Esophagus squamous epithelium (tissue), 5 donors: Measurements from ENCODE around the gene ACAN. TPM values are rescaled to one million over a fixed set of nuclear protein-coding genes. Genes with fewer than 3 reads are reported as not detected.

ENCODE experiments used
- DNase-seq: peaks from one replicate; lab custom pipeline; 2025; lab: John Stamatoyannopoulos, UW
- H3K27ac ChIP-seq, 4 donors: fragments of 200-600 bp; sonication (generic); one replicate each; pipeline ENCODE4 v1.5.1; 2016 to 2019; ENCODE audit warnings: mild to moderate bottlenecking in 1 of 4
- H3K27me3 ChIP-seq, 4 donors: fragments of 200-600 bp; sonication (generic); 1 replicate in 3 of 4; 2 replicates in 1 of 4; pipeline versions ENCODE4 v1.5.1 to v1.6.0; 2017 to 2021; ENCODE audit warnings: antibody characterized with exemption in 1 of 4
- H3K36me3 ChIP-seq, 3 donors: fragments of 200-600 bp; sonication (generic); one replicate each; pipeline ENCODE4 v1.5.1; 2016 to 2019
- H3K4me1 ChIP-seq, 3 donors: fragments of 200-600 bp; sonication (generic); one replicate each; pipeline ENCODE4 v1.5.1; 2017 to 2019
- H3K4me3 ChIP-seq, 4 donors: fragments of 200-600 bp; sonication (generic); 1 replicate in 3 of 4; 2 replicates in 1 of 4; pipeline ENCODE4 v1.5.1; 2016 to 2019; ENCODE audit warnings: mild to moderate bottlenecking in 2 of 4, moderate library complexity in 1 of 4
- H3K9me3 ChIP-seq, 3 donors: fragments of 200-600 bp; sonication (generic); one replicate each; pipeline ENCODE4 v1.5.1; 2016 to 2019
- POLR2A ChIP-seq, 4 donors: fragments of 450-650 bp; IDR thresholded peaks; one replicate each; pipeline ENCODE4 v1.6.1; 2017; ENCODE audit warnings: antibody characterized with exemption in 4 of 4, mild to moderate bottlenecking in 4 of 4, moderate library complexity in 3 of 4
- WGBS, 2 donors: methylation state at CpG; one replicate each; pipeline ENCODE4 v1.1.5; 2018; 5-methylcytosine and 5-hydroxymethylcytosine counted together
- intact Hi-C: fragments of 100-400 bp; cut with DNase I; formaldehyde crosslinking; loops from one replicate; pipeline ENCODE4 v1.15.0; 2022
- total RNA-seq, 4 donors: library from RNA; depleted of rRNA; stranded (reverse); fragments of >200 nt; gene quantifications; one replicate each; pipeline ENCODE4 v1.1.0, GENCODE V29; 2016
- TF ChIP-seq, protein P1 (sequence below), 6 experiments: fragments of 450-650 bp in 4 of 6; fragments of 200-600 bp in 2 of 6; sonication (generic) in 2 of 6; IDR thresholded peaks; one replicate each; pipeline ENCODE4 v1.5.1; 2016 to 2019; ENCODE audit warnings: antibody characterized with exemption in 6 of 6, mild to moderate bottlenecking in 4 of 6, moderate library complexity in 4 of 6
- donor health status: DM: yes; HTN: yes; CAD: no.

The ACAN gene
- total RNA-seq, 4 donors from 2014 or later = 0.34 to 2.6 (median 0.76) TPM; not detected in 1

DNA sequence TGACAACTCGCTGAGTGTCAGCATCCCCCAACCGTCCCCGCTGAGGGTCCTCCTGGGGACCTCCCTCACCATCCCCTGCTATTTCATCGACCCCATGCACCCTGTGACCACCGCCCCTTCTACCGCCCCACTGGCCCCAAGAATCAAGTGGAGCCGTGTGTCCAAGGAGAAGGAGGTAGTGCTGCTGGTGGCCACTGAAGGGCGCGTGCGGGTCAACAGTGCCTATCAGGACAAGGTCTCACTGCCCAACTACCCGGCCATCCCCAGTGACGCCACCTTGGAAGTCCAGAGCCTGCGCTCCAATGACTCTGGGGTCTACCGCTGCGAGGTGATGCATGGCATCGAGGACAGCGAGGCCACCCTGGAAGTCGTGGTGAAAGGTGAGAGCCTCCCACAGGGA, 35.4 kb downstream of the ACAN start:
- Histone ChIP-seq H3K27ac (no peak overlapping the region), H3K4me1 (peaks cover 0 to 5% (median 0%) of the 10 kb centered on the region in 3 donors), H3K4me3 (no peak overlapping the region), H3K9me3 (no peaks in the 10 kb centered on the region), H3K36me3 (no peaks in the 10 kb centered on the region), H3K27me3 (peaks cover 0 to 7% (median 0%) of the 10 kb centered on the region in 4 donors)
- WGBS, 2 donors = 84 to 91% methylated on average over 5 to 11 of the region's 18 CpGs
- TF ChIP-seq POLR2A (IDR thresholded peaks at IDR 0.05) = no peak
- TF ChIP-seq, protein P1, sequence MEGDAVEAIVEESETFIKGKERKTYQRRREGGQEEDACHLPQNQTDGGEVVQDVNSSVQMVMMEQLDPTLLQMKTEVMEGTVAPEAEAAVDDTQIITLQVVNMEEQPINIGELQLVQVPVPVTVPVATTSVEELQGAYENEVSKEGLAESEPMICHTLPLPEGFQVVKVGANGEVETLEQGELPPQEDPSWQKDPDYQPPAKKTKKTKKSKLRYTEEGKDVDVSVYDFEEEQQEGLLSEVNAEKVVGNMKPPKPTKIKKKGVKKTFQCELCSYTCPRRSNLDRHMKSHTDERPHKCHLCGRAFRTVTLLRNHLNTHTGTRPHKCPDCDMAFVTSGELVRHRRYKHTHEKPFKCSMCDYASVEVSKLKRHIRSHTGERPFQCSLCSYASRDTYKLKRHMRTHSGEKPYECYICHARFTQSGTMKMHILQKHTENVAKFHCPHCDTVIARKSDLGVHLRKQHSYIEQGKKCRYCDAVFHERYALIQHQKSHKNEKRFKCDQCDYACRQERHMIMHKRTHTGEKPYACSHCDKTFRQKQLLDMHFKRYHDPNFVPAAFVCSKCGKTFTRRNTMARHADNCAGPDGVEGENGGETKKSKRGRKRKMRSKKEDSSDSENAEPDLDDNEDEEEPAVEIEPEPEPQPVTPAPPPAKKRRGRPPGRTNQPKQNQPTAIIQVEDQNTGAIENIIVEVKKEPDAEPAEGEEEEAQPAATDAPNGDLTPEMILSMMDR (IDR thresholded peaks at IDR 0.05) = no peak
- DNase-seq = no peak
- intact Hi-C loops = loop anchor here (10.0 kb wide), 1 partner anchor 184 kb away; no protein-coding TSS in a partner anchor

DNA sequence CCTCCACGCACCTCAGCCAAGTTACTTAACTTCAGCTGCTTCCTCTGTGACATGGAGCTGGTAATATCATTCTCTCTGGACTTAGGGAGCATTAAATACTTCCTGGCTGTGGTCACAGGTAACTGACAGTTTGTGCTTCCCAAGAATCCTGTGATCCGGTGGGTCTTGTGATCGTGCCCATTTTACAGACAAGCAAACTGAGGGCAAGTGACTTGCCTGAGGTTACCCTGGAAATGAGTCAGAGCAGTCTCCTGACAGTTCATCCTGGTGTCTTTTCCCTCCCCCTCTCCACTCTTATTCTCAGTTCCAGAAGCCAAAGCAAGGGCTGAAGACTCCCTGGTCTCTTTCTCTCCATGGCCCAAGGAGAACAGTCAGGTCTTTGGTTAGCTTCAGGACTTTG, 35.9 kb downstream of the ACAN start:
- H3K4me1 ChIP-seq = peaks cover 0 to 4% (median 0%) of the 10 kb centered on the region in 3 donors
- TF ChIP-seq, protein P1 (IDR thresholded peaks at IDR 0.05) = no peak
- TF ChIP-seq POLR2A (IDR thresholded peaks at IDR 0.05) = no peak
- H3K27me3 ChIP-seq = peaks cover 0 to 7% (median 0%) of the 10 kb centered on the region in 4 donors
- H3K27ac ChIP-seq = no peak overlapping the region
- DNase-seq = no peak
- no peak overlapping the region for H3K4me3 ChIP-seq
- no peaks in the 10 kb centered on the region for H3K36me3 ChIP-seq
- H3K9me3 ChIP-seq = no peaks in the 10 kb centered on the region
- intact Hi-C loops = loop anchor here (10.0 kb wide), 1 partner anchor 184 kb away; no protein-coding TSS in a partner anchor
- WGBS, 2 donors = 69 to 74% methylated on average over 2 to 3 of the region's 3 CpGs

DNA sequence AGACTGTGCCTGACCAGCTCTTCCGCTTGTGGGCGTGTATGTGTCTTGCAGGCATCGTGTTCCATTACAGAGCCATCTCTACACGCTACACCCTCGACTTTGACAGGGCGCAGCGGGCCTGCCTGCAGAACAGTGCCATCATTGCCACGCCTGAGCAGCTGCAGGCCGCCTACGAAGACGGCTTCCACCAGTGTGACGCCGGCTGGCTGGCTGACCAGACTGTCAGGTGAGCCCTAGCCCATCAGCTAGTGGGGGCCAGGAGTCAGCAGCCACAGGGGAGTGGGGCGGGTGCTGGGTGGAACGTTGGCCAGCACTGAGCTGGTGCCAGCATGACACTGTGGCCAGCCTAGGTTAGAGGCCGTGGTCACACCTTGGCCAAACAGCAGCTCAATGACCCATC, 36.7 kb downstream of the ACAN start:
- Histone ChIP-seq H3K4me3 (no peak overlapping the region), H3K27me3 (peaks cover 0 to 7% (median 0%) of the 10 kb centered on the region in 4 donors), H3K9me3 (no peaks in the 10 kb centered on the region), H3K4me1 (no peaks in the 10 kb centered on the region), H3K27ac (no peak overlapping the region), H3K36me3 (no peaks in the 10 kb centered on the region)
- 38 to 80% methylated on average over 1 to 5 of the region's 16 CpGs for WGBS, 2 donors
- no peak for DNase-seq
- intact Hi-C loops = loop anchor here (10.0 kb wide), 1 partner anchor 185 kb away; no protein-coding TSS in a partner anchor
- TF ChIP-seq, protein P1 (IDR thresholded peaks at IDR 0.05) = no peak
- no peak for TF ChIP-seq POLR2A (IDR thresholded peaks at IDR 0.05)

DNA sequence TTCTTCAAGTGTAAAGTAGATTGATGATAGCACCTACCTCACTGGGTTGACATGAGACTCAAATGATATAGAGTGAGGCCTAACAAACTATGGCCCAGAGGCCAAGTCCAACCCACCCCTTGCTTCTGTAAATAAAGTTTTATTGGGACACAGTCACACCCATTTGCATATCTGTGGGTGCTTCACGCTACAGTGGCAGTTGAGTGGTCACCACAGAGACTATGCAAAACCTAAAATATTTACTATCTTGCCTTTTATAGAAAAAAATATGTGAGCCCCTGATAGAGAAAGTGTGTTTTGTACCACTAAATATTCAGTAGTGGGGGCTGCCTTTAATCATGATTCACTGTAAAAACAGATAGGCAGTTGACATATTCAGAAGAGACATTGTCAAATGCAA, 38.0 kb downstream of the ACAN start:
- no peak for TF ChIP-seq POLR2A (IDR thresholded peaks at IDR 0.05)
- no peak overlapping the region for H3K4me3 ChIP-seq
- intact Hi-C loops = no loop called here
- no peaks in the 10 kb centered on the region for H3K9me3 ChIP-seq
- WGBS, 2 donors = 67 to 88% methylated on average over 1 of the region's 1 CpG
- no peak overlapping the region for H3K27ac ChIP-seq
- H3K4me1 ChIP-seq = no peaks in the 10 kb centered on the region
- peaks cover 0 to 7% (median 0%) of the 10 kb centered on the region in 4 donors for H3K27me3 ChIP-seq
- H3K36me3 ChIP-seq = no peaks in the 10 kb centered on the region
- no peak for DNase-seq

DNA sequence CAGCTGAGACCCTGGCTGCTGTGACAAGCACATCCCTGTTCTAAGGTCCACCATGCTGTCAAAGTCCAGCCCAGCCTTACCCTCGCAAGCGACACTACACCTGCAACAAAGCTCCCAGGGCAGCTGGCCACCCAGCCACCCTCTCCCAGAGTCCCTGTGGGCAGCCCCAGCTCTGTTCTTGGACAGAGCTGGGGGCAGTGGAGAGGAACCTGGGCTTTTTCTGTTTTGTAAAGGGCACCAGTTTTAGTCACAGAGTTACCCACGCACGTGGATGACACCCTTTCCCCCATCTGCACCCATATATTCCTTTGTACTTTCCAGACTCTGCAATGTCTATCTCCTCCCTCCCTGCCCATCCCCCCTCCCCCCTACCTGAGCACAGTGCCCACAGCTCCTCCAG, 38.9 kb downstream of the ACAN start:
- intact Hi-C loops = no loop called here
- DNase-seq = no peak
- H3K27me3 ChIP-seq = peaks cover 0 to 7% (median 0%) of the 10 kb centered on the region in 4 donors
- no peak overlapping the region for H3K4me3 ChIP-seq
- TF ChIP-seq, protein P1 (IDR thresholded peaks at IDR 0.05) = no peak
- TF ChIP-seq POLR2A (IDR thresholded peaks at IDR 0.05) = no peak
- 83% methylated on average over 4 of the region's 4 CpGs; no CpG with 5 or more reads in 1 of the 2 donors for WGBS, 2 donors
- no peaks in the 10 kb centered on the region for H3K4me1 ChIP-seq
- no peak overlapping the region for H3K27ac ChIP-seq
- H3K36me3 ChIP-seq = no peaks in the 10 kb centered on the region
- no peaks in the 10 kb centered on the region for H3K9me3 ChIP-seq
